HCT116 (cell line): ENCODE data around the gene CACNA1E. TPM values are rescaled to one million over a fixed set of nuclear protein-coding genes. Genes with fewer than 3 reads are reported as not detected.

Source experiments
- ATAC-seq: fragments of 200-7000 bp; cut with Tn5 transposase; 2 replicates; pipeline ENCODE4 v1.9.1; 2020; ENCODE audit warnings: mild to moderate bottlenecking, moderate library complexity
- BruUV-seq: library from RNA; stranded (reverse); fragments of 400-500 nt; replicated peaks from 2 replicates; lab custom pipeline; 2021; lab: Mats Ljungman, UMichigan
- CTCF ChIA-PET: fragments of 300-600 bp; sonication (Branson Sonifier 250); formaldehyde crosslinking; loops from one replicate; lab custom pipeline; 2021; ENCODE audit warnings: antibody characterized with exemption; lab: Charles Lee
- POLR2A ChIA-PET: fragments of 300-600, 350-600 bp; sonication (Branson Sonifier 250); formaldehyde crosslinking; loops from one replicate; lab custom pipeline; 2021; ENCODE audit warnings: antibody characterized with exemption; lab: Charles Lee
- RAD21 ChIA-PET, 2 experiments: fragments of 300-600 bp; sonication (Branson Sonifier 250); formaldehyde crosslinking; loops; one replicate each; lab custom pipeline; 2023; ENCODE audit warnings: low total read pairs in 2 of 2; ENCODE audit not compliant: uncharacterized antibody in 2 of 2, unreplicated experiment in 2 of 2, low non-redundant PET in 1 of 2; lab: Charles Lee
- DNase-seq: peaks from one replicate; pipeline ENCODE4 v3.0.0-alpha.2; 2010; ENCODE audit warnings: low read depth, low spot score
- H2AFZ ChIP-seq: fragments of 200-600 bp; shearing (Covaris generic), sonication (generic); 2 replicates; pipeline ENCODE4 v1.6.1; 2017; ENCODE audit warnings: low read depth, mixed run types, mixed read lengths, antibody characterized with exemption, low read length; ENCODE audit not compliant: poor library complexity, severe bottlenecking
- H3K27ac ChIP-seq: 2 replicates; pipeline ENCODE4 v1.5.1; 2012; ENCODE audit warnings: low read depth, low read length
- H3K27me3 ChIP-seq: fragments of 200-600 bp; sonication (generic); 2 replicates; pipeline ENCODE4 v1.6.1; 2016; ENCODE audit warnings: mixed run types, low read length, mixed read lengths; ENCODE audit not compliant: insufficient read depth
- H3K36me3 ChIP-seq, 2 experiments: fragments of 200-500 bp in 1 of 2; fragments of 200-600 bp in 1 of 2; sonication (Bioruptor generic) in 1 of 2; sonication (generic) in 1 of 2; 2 replicates each; pipeline versions ENCODE4 v1.5.1 to v1.6.1; 2014 to 2016; ENCODE audit warnings: low read length in 2 of 2, inconsistent platforms in 1 of 2, mixed read lengths in 1 of 2, mixed run types in 1 of 2; ENCODE audit not compliant: insufficient read depth in 2 of 2, control insufficient read depth in 1 of 2
- H3K4me1 ChIP-seq, 2 experiments: fragments of 200-600 bp in 1 of 2; sonication (generic) in 1 of 2; 2 replicates each; pipeline versions ENCODE4 v1.5.1 to v1.6.1; 2012 to 2017; ENCODE audit warnings: low read length in 2 of 2, inconsistent platforms in 1 of 2, mild to moderate bottlenecking in 1 of 2, mixed read lengths in 1 of 2, mixed run types in 1 of 2, moderate library complexity in 1 of 2; ENCODE audit not compliant: insufficient read depth in 2 of 2, control insufficient read depth in 1 of 2
- H3K4me2 ChIP-seq: fragments of 200-600 bp; sonication (generic); 2 replicates; pipeline ENCODE4 v1.6.1; 2017; ENCODE audit warnings: mixed run types, low read length, mixed read lengths
- H3K4me3 ChIP-seq, 2 experiments: fragments of 200-600 bp in 1 of 2; sonication (generic) in 1 of 2; replicated peaks in 1 of 2; 2 replicates each; pipeline ENCODE4 v1.5.1; 2011 to 2016; ENCODE audit warnings: low read length in 2 of 2, control low read depth in 1 of 2, low read depth in 1 of 2, mild to moderate bottlenecking in 1 of 2, mixed read lengths in 1 of 2, mixed run types in 1 of 2
- H3K79me2 ChIP-seq: fragments of 200-600 bp; sonication (generic); 2 replicates; pipeline ENCODE4 v1.6.1; 2017; ENCODE audit warnings: mild to moderate bottlenecking, mixed run types, low read length, moderate library complexity, mixed read lengths; ENCODE audit not compliant: insufficient read depth
- H3K9ac ChIP-seq: fragments of 200-600 bp; sonication (generic); 2 replicates; pipeline ENCODE4 v1.6.1; 2016; ENCODE audit warnings: low read length, mixed read lengths
- H3K9me2 ChIP-seq: fragments of 200-600 bp; sonication (generic), shearing (Covaris generic); 2 replicates; pipeline ENCODE4 v1.6.1; 2017; ENCODE audit warnings: mixed run types, mild to moderate bottlenecking, moderate library complexity; ENCODE audit not compliant: insufficient read depth
- H3K9me3 ChIP-seq, 2 experiments: fragments of 200-500 bp in 1 of 2; fragments of 200-600 bp in 1 of 2; sonication (Bioruptor generic) in 1 of 2; sonication (generic) in 1 of 2; 2 replicates each; pipeline ENCODE4 v1.6.1; 2014 to 2017; ENCODE audit warnings: low read length in 2 of 2, mixed read lengths in 2 of 2, inconsistent platforms in 1 of 2, low read depth in 1 of 2, mild to moderate bottlenecking in 1 of 2, mixed run types in 1 of 2, moderate library complexity in 1 of 2; ENCODE audit not compliant: control insufficient read depth in 1 of 2, insufficient read depth in 1 of 2
- H4K20me1 ChIP-seq: fragments of 200-600 bp; sonication (generic), shearing (Covaris generic); 2 replicates; pipeline ENCODE4 v1.6.1; 2017; ENCODE audit warnings: mixed run types, mild to moderate bottlenecking, moderate library complexity; ENCODE audit not compliant: insufficient read depth
- CEBPB ChIP-seq: IDR thresholded peaks from 2 replicates; pipeline ENCODE4 v1.6.1; 2012; ENCODE audit warnings: low read depth
- EGR1 ChIP-seq: IDR thresholded peaks from 2 replicates; pipeline ENCODE4 v1.6.1; 2012; ENCODE audit warnings: low read depth
- EZH2 ChIP-seq: fragments of 200-600 bp; sonication (generic); IDR thresholded peaks from 2 replicates; pipeline ENCODE4 v1.6.1; 2017; ENCODE audit warnings: antibody characterized with exemption, mixed run types
- EZH2phosphoT487 ChIP-seq: fragments of 200-600 bp; IDR thresholded peaks from 2 replicates; pipeline ENCODE4 v1.6.1; 2018; ENCODE audit warnings: antibody characterized with exemption, borderline replicate concordance
- POLR2A ChIP-seq: IDR thresholded peaks from 2 replicates; pipeline ENCODE4 v1.7.0; 2011; ENCODE audit warnings: borderline replicate concordance; ENCODE audit not compliant: insufficient read depth, insufficient read length; ENCODE audit errors: extremely low read depth
- POLR2AphosphoS5 ChIP-seq: IDR thresholded peaks from 2 replicates; pipeline ENCODE4 v1.6.1; 2011; ENCODE audit warnings: mild to moderate bottlenecking, low read depth, low read length, moderate library complexity
- SP1 ChIP-seq: IDR thresholded peaks from 2 replicates; pipeline ENCODE4 v1.6.1; 2012; ENCODE audit warnings: low read depth
- SRF ChIP-seq: IDR thresholded peaks from 2 replicates; pipeline ENCODE4 v1.6.1; 2012; ENCODE audit warnings: low read depth
- TCF7L2 ChIP-seq: IDR thresholded peaks from 2 replicates; pipeline ENCODE4 v1.7.0; 2011; ENCODE audit warnings: borderline replicate concordance, inconsistent platforms; ENCODE audit not compliant: insufficient read depth, insufficient read length; ENCODE audit errors: extremely low read depth
- YY1 ChIP-seq: IDR thresholded peaks from 2 replicates; pipeline ENCODE4 v1.6.1; 2011; ENCODE audit warnings: low read length, low read depth, moderate library complexity, mild to moderate bottlenecking; ENCODE audit not compliant: insufficient replicate concordance; ENCODE audit errors: extremely low read depth
- intact Hi-C: fragments of 100-400 bp; cut with micrococcal nuclease; formaldehyde crosslinking; loops from 2 replicates; pipeline ENCODE4 v1.10.0; 2022
- total RNA-seq: library from RNA; stranded (reverse); gene quantifications from one replicate; pipeline ENCODE4 v1.2.1, GENCODE V29; 2021; ENCODE audit not compliant: unreplicated experiment
- TF ChIP-seq, protein P1 (sequence below): IDR thresholded peaks from 2 replicates; pipeline ENCODE4 v1.6.1; 2012
- TF ChIP-seq, protein P2 (sequence below): IDR thresholded peaks from 2 replicates; pipeline ENCODE4 v1.6.1; 2011; ENCODE audit warnings: mild to moderate bottlenecking, low read length, moderate library complexity; ENCODE audit not compliant: insufficient replicate concordance; ENCODE audit errors: extremely low read depth

Gene CACNA1E
- total RNA-seq, 1 experiment from 2014 or later: 0.02 TPM

DNA sequence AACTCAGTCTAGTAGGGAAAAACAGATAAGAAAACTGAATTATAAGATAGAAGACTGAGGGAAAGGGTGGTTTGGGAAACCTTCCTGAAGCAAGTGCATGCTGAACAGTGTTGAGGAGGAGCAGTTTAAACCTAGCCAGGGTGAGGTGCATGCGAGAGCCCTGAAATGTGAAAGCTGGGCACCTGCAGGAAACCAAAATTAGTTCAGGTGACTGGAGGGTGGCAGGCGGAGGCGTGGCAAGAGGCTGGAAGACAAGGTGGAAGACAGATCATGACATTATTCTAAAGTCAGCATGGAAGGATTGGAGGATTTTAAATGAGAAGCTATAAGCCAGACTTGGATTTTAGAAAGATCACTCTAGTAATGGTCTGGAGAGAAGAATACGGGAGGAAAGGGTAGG, 75.1 kb downstream of the CACNA1E start:
- intact Hi-C loops: no loop called here
- ChIA-PET RAD21 (no interaction called here), POLR2A (no interaction called here), CTCF (no interaction called here)
- no TSS peak for BruUV-seq
- Histone ChIP-seq H3K9ac (no peak overlapping the region), H3K27me3 (peaks cover 62% of the 10 kb centered on the region; the same call in 1 of the 2 replicates), H4K20me1 (no peaks in the 10 kb centered on the region), H3K9me2 (no peaks in the 10 kb centered on the region), H3K79me2 (no peaks in the 10 kb centered on the region), H3K9me3 (no peaks in the 10 kb centered on the region), H3K4me3 (no peak overlapping the region), H3K36me3 (no peaks in the 10 kb centered on the region), H3K4me1 (no peaks in the 10 kb centered on the region), H3K27ac (no peak overlapping the region), H2AFZ (no peak overlapping the region), H3K4me2 (no peak overlapping the region)
- TF ChIP-seq, protein P1, sequence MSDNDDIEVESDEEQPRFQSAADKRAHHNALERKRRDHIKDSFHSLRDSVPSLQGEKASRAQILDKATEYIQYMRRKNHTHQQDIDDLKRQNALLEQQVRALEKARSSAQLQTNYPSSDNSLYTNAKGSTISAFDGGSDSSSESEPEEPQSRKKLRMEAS: no peak
- DNase-seq (no peak), ATAC-seq (no peak)

DNA sequence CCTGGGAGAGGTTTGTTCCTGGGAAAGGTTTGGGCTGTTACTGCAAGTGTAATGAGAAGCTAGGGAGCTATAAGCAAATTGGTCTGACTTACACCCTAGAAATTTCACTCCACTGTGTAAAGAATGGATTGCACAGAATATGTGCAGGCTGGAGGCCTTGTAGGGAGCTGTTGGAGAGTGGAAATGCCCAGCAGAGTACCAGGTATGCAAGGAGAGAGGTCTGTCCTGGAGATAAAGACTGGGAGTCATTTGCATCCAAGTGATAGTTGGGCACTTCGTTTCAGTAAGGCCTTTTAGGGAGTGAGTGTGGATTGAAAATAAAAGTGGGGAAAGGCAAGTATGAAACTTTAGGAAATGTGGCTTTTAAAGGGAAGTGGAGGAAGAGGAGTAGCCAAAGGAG, 75.8 kb downstream of the CACNA1E start:
- BruUV-seq: no TSS peak
- H2AFZ ChIP-seq: no peak overlapping the region
- no peaks in the 10 kb centered on the region for H3K36me3 ChIP-seq
- intact Hi-C loops: no loop called here
- ChIA-PET RAD21 (no interaction called here), CTCF (no interaction called here), POLR2A (no interaction called here)
- no peak for TF ChIP-seq SRF
- H3K9me2 ChIP-seq: no peaks in the 10 kb centered on the region
- H3K4me2 ChIP-seq: no peak overlapping the region
- no peaks in the 10 kb centered on the region for H3K4me1 ChIP-seq
- DNase-seq (no peak), ATAC-seq (no peak)
- no peaks in the 10 kb centered on the region for H3K9me3 ChIP-seq
- H3K27ac ChIP-seq: no peak overlapping the region
- H3K79me2 ChIP-seq: no peaks in the 10 kb centered on the region
- H4K20me1 ChIP-seq: no peaks in the 10 kb centered on the region
- H3K27me3 ChIP-seq: peaks cover 55% of the 10 kb centered on the region; the same call in 1 of the 2 replicates
- no peak overlapping the region for H3K9ac ChIP-seq
- no peak overlapping the region for H3K4me3 ChIP-seq

DNA sequence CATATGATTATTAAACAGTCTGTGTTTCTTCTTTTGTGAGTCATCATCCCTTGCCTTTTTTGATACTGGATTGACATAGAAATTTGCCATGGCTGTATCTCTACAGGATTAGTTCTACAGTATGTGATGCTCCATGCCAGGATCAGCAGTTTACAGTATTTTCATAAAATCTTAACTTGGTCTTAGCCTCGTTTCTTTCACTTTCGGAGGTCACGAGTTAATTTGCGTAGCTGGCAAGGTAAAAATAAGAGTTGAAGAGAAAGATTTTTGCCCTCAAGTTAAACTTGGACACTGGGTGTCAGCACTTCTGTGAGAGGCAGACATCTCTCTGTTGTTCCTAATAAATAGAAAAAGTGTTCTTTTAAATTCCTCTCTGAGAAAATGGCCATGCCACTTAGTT, 79.1 kb downstream of the CACNA1E start:
- ATAC-seq: no peak
- intact Hi-C loops: no loop called here
- TF ChIP-seq EGR1: no peak
- no peak for TF ChIP-seq EZH2
- TF ChIP-seq POLR2A: no peak
- no peak for TF ChIP-seq POLR2AphosphoS5
- no peak for TF ChIP-seq TCF7L2
- no peak for TF ChIP-seq YY1
- TF ChIP-seq, protein P2, sequence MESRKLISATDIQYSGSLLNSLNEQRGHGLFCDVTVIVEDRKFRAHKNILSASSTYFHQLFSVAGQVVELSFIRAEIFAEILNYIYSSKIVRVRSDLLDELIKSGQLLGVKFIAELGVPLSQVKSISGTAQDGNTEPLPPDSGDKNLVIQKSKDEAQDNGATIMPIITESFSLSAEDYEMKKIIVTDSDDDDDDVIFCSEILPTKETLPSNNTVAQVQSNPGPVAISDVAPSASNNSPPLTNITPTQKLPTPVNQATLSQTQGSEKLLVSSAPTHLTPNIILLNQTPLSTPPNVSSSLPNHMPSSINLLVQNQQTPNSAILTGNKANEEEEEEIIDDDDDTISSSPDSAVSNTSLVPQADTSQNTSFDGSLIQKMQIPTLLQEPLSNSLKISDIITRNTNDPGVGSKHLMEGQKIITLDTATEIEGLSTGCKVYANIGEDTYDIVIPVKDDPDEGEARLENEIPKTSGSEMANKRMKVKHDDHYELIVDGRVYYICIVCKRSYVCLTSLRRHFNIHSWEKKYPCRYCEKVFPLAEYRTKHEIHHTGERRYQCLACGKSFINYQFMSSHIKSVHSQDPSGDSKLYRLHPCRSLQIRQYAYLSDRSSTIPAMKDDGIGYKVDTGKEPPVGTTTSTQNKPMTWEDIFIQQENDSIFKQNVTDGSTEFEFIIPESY: no peak
- TF ChIP-seq, protein P1: no peak
- TF ChIP-seq CEBPB: no peak
- no peak for TF ChIP-seq EZH2phosphoT487
- no peak for TF ChIP-seq SP1

More for the DNA sequence above, 79.1 kb downstream of the CACNA1E start:
- Histone ChIP-seq H3K9me3 (no peaks in the 10 kb centered on the region), H3K4me2 (no peak overlapping the region), H3K27me3 (peaks cover 32% of the 10 kb centered on the region; the same call in 1 of the 2 replicates), H4K20me1 (no peaks in the 10 kb centered on the region), H2AFZ (no peak overlapping the region), H3K9me2 (no peaks in the 10 kb centered on the region), H3K79me2 (no peaks in the 10 kb centered on the region), H3K4me3 (no peak overlapping the region), H3K9ac (no peak overlapping the region), H3K36me3 (no peaks in the 10 kb centered on the region), H3K27ac (no peak overlapping the region), H3K4me1 (no peaks in the 10 kb centered on the region)
- DNase-seq: no peak
- RAD21 ChIA-PET: no interaction called here
- BruUV-seq: no TSS peak
- CTCF ChIA-PET: no interaction called here
- POLR2A ChIA-PET: no interaction called here
